ENCODE results near the gene MGAT4C.

The MGAT4C gene

DNA sequence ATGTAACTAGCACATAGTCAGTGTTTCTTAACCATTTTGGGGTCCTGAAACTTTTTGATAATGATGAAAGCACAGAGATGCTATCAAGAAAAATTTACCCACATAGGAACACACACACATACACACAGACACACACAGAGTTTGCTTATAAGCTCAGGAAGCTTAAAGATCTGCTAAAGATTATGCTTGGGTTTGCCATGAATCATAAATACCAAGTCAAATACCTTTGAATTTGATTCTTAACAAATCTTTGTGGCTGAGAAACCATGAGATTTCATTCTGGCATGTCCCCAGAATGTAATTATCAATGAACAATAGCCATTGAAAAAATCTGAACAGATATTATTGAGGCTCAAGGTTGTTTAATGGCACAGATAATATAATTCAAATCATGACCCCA lies 292.9 kb downstream of the MGAT4C start:
- DNase-seq, result no peak

GRCh38 chr12:85956081-85956480 lies 300.1 kb downstream of the MGAT4C start:
- no peak for DNase-seq

DNA sequence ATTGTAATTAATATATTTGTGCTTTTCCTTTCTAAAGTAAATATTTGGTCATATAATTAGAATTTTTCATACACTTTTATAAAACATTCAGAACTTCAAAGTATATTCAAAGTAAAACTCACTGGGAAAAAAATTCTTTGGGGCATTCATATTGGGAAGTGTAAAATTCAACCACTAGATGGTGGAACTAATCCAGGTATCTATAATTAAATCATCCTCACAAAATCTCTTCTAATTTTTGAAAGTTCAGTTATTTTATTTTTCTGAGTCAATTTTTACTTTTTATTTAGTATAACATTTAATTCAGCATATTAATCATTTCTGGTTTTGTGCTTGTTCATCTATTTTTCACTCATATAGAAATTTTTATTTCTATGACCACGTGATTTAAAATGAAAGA lies 301.1 kb downstream of the MGAT4C start:
- no peak for DNase-seq

GRCh38 chr12:85951823-85952222 lies 304.4 kb downstream of the MGAT4C start:
- DNase-seq, result no peak

- DNase-seq, result no peak
These were observed 306.9 kb downstream of the MGAT4C start for GRCh38 chr12:85949253-85949652.

- no peak for DNase-seq
These were observed 307.9 kb downstream of the MGAT4C start for GRCh38 chr12:85948340-85948739.

GRCh38 chr12:85947286-85947685 lies 308.9 kb downstream of the MGAT4C start:
- no peak for DNase-seq

- DNase-seq, result no peak
These were observed 309.8 kb downstream of the MGAT4C start for GRCh38 chr12:85946375-85946774.

DNA sequence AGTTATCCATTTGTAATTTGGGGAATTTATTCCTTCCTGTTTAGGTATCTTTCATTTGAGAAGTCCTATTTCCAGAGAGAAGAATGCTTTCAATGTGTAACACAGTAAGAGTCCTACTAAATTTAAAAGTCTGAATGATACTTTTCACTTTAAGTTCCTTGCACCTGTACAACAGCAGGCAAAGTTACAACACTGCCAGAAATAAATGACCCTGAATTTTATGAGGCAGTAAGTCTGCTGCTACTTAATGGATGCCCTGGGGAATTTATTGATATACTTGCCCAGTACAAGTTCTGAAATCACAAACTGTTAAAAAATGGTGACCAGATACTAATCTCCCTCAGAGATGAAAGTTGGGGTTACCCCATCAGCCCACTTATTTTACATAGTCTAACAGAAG lies 329.0 kb downstream of the MGAT4C start:
- no peak for DNase-seq

- DNase-seq, result no peak
These were observed 332.3 kb downstream of the MGAT4C start for GRCh38 chr12:85923767-85924331.

GRCh38 chr12:85920324-85920947 lies 335.8 kb downstream of the MGAT4C start:
- no peak for DNase-seq

All from activated naive CD4-positive, alpha-beta T cell (primary cell).